Type B pancreatic cell (in vitro differentiated cells): Measurements from ENCODE around the gene LINC00237. TPM values are rescaled to one million over a fixed set of nuclear protein-coding genes. Genes with fewer than 3 reads are reported as not detected.

Source experiments
- DNase-seq: peaks from one replicate; pipeline ENCODE4 v3.0.0; 2021; ENCODE audit warnings: mixed read lengths; ENCODE audit not compliant: unreplicated experiment; ENCODE audit errors: extremely low spot score
- H3K27ac Mint-ChIP-seq: 2 replicates; pipeline ENCODE4 v1.8.0; 2021; ENCODE audit warnings: mild to moderate bottlenecking, mixed read lengths
- H3K27me3 Mint-ChIP-seq: 2 replicates; pipeline ENCODE4 v1.8.0; 2021; ENCODE audit warnings: mixed read lengths
- H3K36me3 Mint-ChIP-seq: 2 replicates; pipeline ENCODE4 v1.8.0; 2021; ENCODE audit warnings: mixed read lengths
- H3K4me1 Mint-ChIP-seq: one replicate; pipeline ENCODE4 v1.8.0; 2021; ENCODE audit warnings: mixed read lengths; ENCODE audit not compliant: unreplicated experiment
- H3K4me3 Mint-ChIP-seq: 2 replicates; pipeline ENCODE4 v1.8.0; 2021; ENCODE audit warnings: mild to moderate bottlenecking, mixed read lengths
- H3K9me3 Mint-ChIP-seq: 2 replicates; pipeline ENCODE4 v1.8.0; 2021; ENCODE audit warnings: mixed read lengths
- CTCF ChIP-seq: fragments of 200-600 bp; sonication (generic); conservative IDR thresholded peaks from 2 replicates; pipeline ENCODE4 v1.5.0; 2021; ENCODE audit warnings: antibody characterized with exemption, mild to moderate bottlenecking
- total RNA-seq: library from RNA; stranded (reverse); gene quantifications from 2 replicates; pipeline ENCODE4 v1.2.1, GENCODE V29; 2021; ENCODE audit warnings: low replicate concordance

Gene LINC00237
- total RNA-seq, 1 donor from 2014 or later, result not detected

- TF ChIP-seq CTCF, result no peak
- Mint-ChIP-seq H3K9me3 (no peaks in the 10 kb centered on the region), H3K4me3 (peak overlapping the region; percentile 65), H3K27me3 (peaks cover 98% of the 10 kb centered on the region), H3K27ac (no peak overlapping the region), H3K36me3 (no peaks in the 10 kb centered on the region), H3K4me1 (peaks cover 10% of the 10 kb centered on the region)
- peak; percentile 71 for DNase-seq
Observed at GRCh38 chr20:21105429-21106170, 558 bp downstream of the LINC00237 start.

- peak; percentile 67 for DNase-seq
- no peak overlapping the region for H3K27ac Mint-ChIP-seq
- no peak overlapping the region for H3K4me3 Mint-ChIP-seq
- peaks cover 13% of the 10 kb centered on the region for H3K4me1 Mint-ChIP-seq
- no peak for TF ChIP-seq CTCF
- no peaks in the 10 kb centered on the region for H3K36me3 Mint-ChIP-seq
- H3K9me3 Mint-ChIP-seq, result no peaks in the 10 kb centered on the region
- H3K27me3 Mint-ChIP-seq, result peaks cover 98% of the 10 kb centered on the region
Observed at GRCh38 chr20:21104921-21105320, 1.2 kb downstream of the LINC00237 start.

GRCh38 chr20:21104466-21104761, 1.7 kb downstream of the LINC00237 start:
- no peaks in the 10 kb centered on the region for H3K9me3 Mint-ChIP-seq
- H3K4me1 Mint-ChIP-seq, result peaks cover 13% of the 10 kb centered on the region

GRCh38 chr20:21103582-21104465, 2.3 kb downstream of the LINC00237 start:
- H3K9me3 Mint-ChIP-seq, result no peaks in the 10 kb centered on the region
- no peak overlapping the region for H3K27ac Mint-ChIP-seq
- H3K4me3 Mint-ChIP-seq, result peak overlapping the region; percentile 66
- DNase-seq, result no peak
- no peaks in the 10 kb centered on the region for H3K36me3 Mint-ChIP-seq
- H3K4me1 Mint-ChIP-seq, result peaks cover 13% of the 10 kb centered on the region
- no peak for TF ChIP-seq CTCF
- H3K27me3 Mint-ChIP-seq, result peaks cover 98% of the 10 kb centered on the region

More at GRCh38 chr20:21104466-21104761, 1.7 kb downstream of the LINC00237 start:
- H3K27me3 Mint-ChIP-seq, result peaks cover 98% of the 10 kb centered on the region
- H3K36me3 Mint-ChIP-seq, result no peaks in the 10 kb centered on the region
- DNase-seq, result no peak
- no peak overlapping the region for H3K27ac Mint-ChIP-seq
- TF ChIP-seq CTCF, result no peak
- H3K4me3 Mint-ChIP-seq, result no peak overlapping the region

- Mint-ChIP-seq H3K4me3 (peak overlapping the region; percentile 83), H3K4me1 (peaks cover 13% of the 10 kb centered on the region), H3K27me3 (peaks cover 98% of the 10 kb centered on the region), H3K9me3 (no peaks in the 10 kb centered on the region), H3K27ac (no peak overlapping the region), H3K36me3 (no peaks in the 10 kb centered on the region)
- DNase-seq, result no peak
- no peak for TF ChIP-seq CTCF
Observed at GRCh38 chr20:21102603-21103311, 3.4 kb downstream of the LINC00237 start.
